GM20000 (cell line): ENCODE data around the gene PSTK.

ENCODE experiments used
- DNase-seq: peaks from one replicate; pipeline ENCODE4 v3.0.0; 2012; ENCODE audit warnings: low spot score
- CTCF ChIP-seq: IDR thresholded peaks from 2 replicates; pipeline ENCODE4 v1.5.1; 2012; ENCODE audit warnings: mild to moderate bottlenecking, control low read depth; ENCODE audit errors: extremely low read depth, missing control alignments

Gene PSTK

GRCh38 chr10:123019941-123020703, 39.9 kb downstream of the PSTK start:
- no peak for DNase-seq
- TF ChIP-seq CTCF = no peak

- TF ChIP-seq CTCF = no peak
- no peak for DNase-seq
Observed at GRCh38 chr10:123021517-123021916, 41.3 kb downstream of the PSTK start.

GRCh38 chr10:123024540-123024939, 44.3 kb downstream of the PSTK start:
- no peak for TF ChIP-seq CTCF
- no peak for DNase-seq

GRCh38 chr10:123026302-123026701, 46.1 kb downstream of the PSTK start:
- DNase-seq = no peak
- no peak for TF ChIP-seq CTCF

- DNase-seq = no peak
- no peak for TF ChIP-seq CTCF
Observed at GRCh38 chr10:123027861-123028260, 47.7 kb downstream of the PSTK start.

- no peak for TF ChIP-seq CTCF
- no peak for DNase-seq
Observed at GRCh38 chr10:123031124-123031523, 50.9 kb downstream of the PSTK start.

- no peak for DNase-seq
- TF ChIP-seq CTCF = no peak
Observed at GRCh38 chr10:123034332-123034731, 54.1 kb downstream of the PSTK start.
